Erythroblast (primary cell): ENCODE results near the gene KIF21B.

Source experiments
- GATA1 ChIP-seq: IDR thresholded peaks from 2 replicates; pipeline ENCODE4 v1.6.1; 2011; ENCODE audit warnings: low read depth, mild to moderate bottlenecking, control low read depth, low read length, moderate library complexity
- POLR2A ChIP-seq: IDR thresholded peaks from 2 replicates; pipeline ENCODE4 v1.6.1; 2011; ENCODE audit warnings: mild to moderate bottlenecking, low read length

DNA sequence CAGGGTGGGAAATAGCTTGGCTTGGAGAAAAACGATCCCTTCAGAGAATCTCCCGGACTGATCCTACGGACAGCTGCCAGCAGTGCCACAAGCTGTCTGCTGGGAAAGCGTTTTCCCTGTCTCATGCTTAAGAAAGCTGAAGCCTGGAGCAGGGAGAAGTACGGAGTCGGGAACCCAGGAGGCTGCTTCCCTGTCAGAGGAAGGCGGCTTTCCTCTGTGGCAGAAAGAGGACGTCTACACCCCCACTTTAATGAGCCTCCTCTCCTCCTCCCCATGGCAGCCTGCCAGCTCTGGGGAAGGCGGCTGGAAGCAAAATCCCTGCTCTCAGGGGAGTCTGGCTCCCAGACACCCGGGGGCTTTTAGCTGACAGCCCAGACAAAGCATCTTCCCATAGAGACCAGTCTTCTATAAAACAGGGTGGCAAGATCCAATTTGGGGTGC is 7.3 kb downstream of the KIF21B start:
- TF ChIP-seq POLR2A (no peak), GATA1 (no peak)
